GM12878 (cell line): ENCODE measurements around the gene LYL1. TPM values are rescaled to one million over a fixed set of nuclear protein-coding genes. Genes with fewer than 3 reads are reported as not detected.

Source experiments
- BCL3 ChIP-seq: IDR thresholded peaks from 2 replicates; pipeline ENCODE4 v1.6.1; 2011; ENCODE audit warnings: borderline replicate concordance, low read depth, mild to moderate bottlenecking, moderate library complexity, low read length; ENCODE audit not compliant: insufficient read depth, poor library complexity, severe bottlenecking
- DPF2 ChIP-seq: fragments of 450-650 bp; IDR thresholded peaks from 2 replicates; pipeline ENCODE4 v1.6.1; 2017; ENCODE audit warnings: mild to moderate bottlenecking
- EGR1 ChIP-seq, 2 experiments: IDR thresholded peaks; 1 replicate in 1 of 2; 2 replicates in 1 of 2; pipeline ENCODE4 v1.6.1; 2011 to 2012; ENCODE audit warnings: low read depth in 2 of 2, low read length in 2 of 2, borderline replicate concordance in 1 of 2, mild to moderate bottlenecking in 1 of 2, moderate library complexity in 1 of 2
- GABPA ChIP-seq: IDR thresholded peaks from 2 replicates; pipeline ENCODE4 v1.6.1; 2014; ENCODE audit warnings: antibody characterized with exemption, low read depth, mild to moderate bottlenecking, inconsistent platforms
- HDAC2 ChIP-seq: fragments of 200-600 bp; sonication (generic); IDR thresholded peaks from 2 replicates; pipeline ENCODE4 v1.6.1; 2017
- IKZF1 ChIP-seq: fragments of 450-650 bp; conservative IDR thresholded peaks from 2 replicates; pipeline ENCODE4 v1.6.1; 2017; ENCODE audit warnings: antibody characterized with exemption, mild to moderate bottlenecking
- IKZF2 ChIP-seq, 2 experiments: fragments of 450-650 bp; IDR thresholded peaks; 2 replicates each; pipeline ENCODE4 v1.6.1; 2017; ENCODE audit warnings: mild to moderate bottlenecking in 2 of 2, moderate library complexity in 2 of 2
- KLF5 ChIP-seq: fragments of 450-650 bp; IDR thresholded peaks from 2 replicates; pipeline ENCODE4 v1.6.1; 2014; ENCODE audit warnings: mild to moderate bottlenecking; ENCODE audit not compliant: partially characterized antibody
- MTA2 ChIP-seq: fragments of 450-650 bp; IDR thresholded peaks from 2 replicates; pipeline ENCODE4 v1.6.1; 2016; ENCODE audit warnings: low read depth, mild to moderate bottlenecking, moderate library complexity
- RAD21 ChIP-seq: IDR thresholded peaks from 2 replicates; pipeline ENCODE4 v1.6.1; 2011; ENCODE audit warnings: mild to moderate bottlenecking, low read depth, low read length, moderate library complexity; ENCODE audit not compliant: insufficient read depth
- RBBP5 ChIP-seq: fragments of 200-600 bp; sonication (generic); conservative IDR thresholded peaks from 2 replicates; pipeline ENCODE4 v1.6.1; 2016
- REST ChIP-seq: IDR thresholded peaks from 2 replicates; pipeline ENCODE4 v1.6.1; 2012; ENCODE audit warnings: mild to moderate bottlenecking, low read depth, low read length
- SMARCA5 ChIP-seq: fragments of 450-650 bp; IDR thresholded peaks from 2 replicates; pipeline ENCODE4 v1.6.1; 2017; ENCODE audit warnings: mild to moderate bottlenecking
- SRF ChIP-seq, 2 experiments: IDR thresholded peaks; 2 replicates each; pipeline ENCODE4 v1.6.1; 2011; ENCODE audit warnings: low read depth in 2 of 2, low read length in 2 of 2, mild to moderate bottlenecking in 1 of 2, moderate library complexity in 1 of 2
- YBX1 ChIP-seq: fragments of 450-650 bp; IDR thresholded peaks from 2 replicates; pipeline ENCODE4 v1.6.1; 2016; ENCODE audit warnings: antibody characterized with exemption
- ZBTB40 ChIP-seq: fragments of 450-650 bp; IDR thresholded peaks from 2 replicates; pipeline ENCODE4 v1.6.1; 2016; ENCODE audit warnings: mild to moderate bottlenecking, moderate library complexity, borderline replicate concordance
- ZNF687 ChIP-seq: fragments of 450-650 bp; IDR thresholded peaks from 2 replicates; pipeline ENCODE4 v1.6.1; 2017; ENCODE audit warnings: mild to moderate bottlenecking, moderate library complexity
- polyA plus RNA-seq, 11 experiments: library from polyadenylated mRNA; depleted of rRNA in 4 of 11; unstranded in 6 of 11; stranded (reverse) in 5 of 11; fragments of >200 nt; fragmentation: Nextera tagmentation in 4 of 11; fragmentation: Illumina TruSeq in 1 of 11; extraction: Ambion mirVana in 4 of 11; extraction: Trizol in 1 of 11; gene quantifications; 1 replicate in 1 of 11; 2 replicates in 10 of 11; pipeline versions ENCODE4 v1.2.1 to v1.2.3, GENCODE V29; 2011 to 2016; ENCODE audit warnings: inconsistent platforms in 2 of 11, missing spikeins in 2 of 11, low read depth in 1 of 11
- total RNA-seq, 4 experiments: library from RNA; depleted of rRNA in 3 of 4; stranded (reverse); fragments of >200 nt in 3 of 4; fragmentation: Illumina TruSeq in 1 of 4; extraction: Trizol in 1 of 4; gene quantifications; 2 replicates each; pipeline versions ENCODE4 v1.2.1 to v1.2.3, GENCODE V29; 2013 to 2021

LYL1 gene
- total and polyA plus RNA-seq, 10 of the 15 experiments (the other 5 are each of a cell fraction or from before 2014, with no cell fraction given), result 0.10 to 34.8 (median 4.4) TPM

GRCh38 chr19:13104360-13104847 lies 1.7 kb upstream of the LYL1 start (continued):
- TF ChIP-seq REST, result no peak
- peak; percentile 69 for TF ChIP-seq ZBTB40
- TF ChIP-seq RAD21, result peak; percentile 45; the same call in 1 of the 2 replicates
- peak; percentile 75; the same call in 1 of the 2 replicates for TF ChIP-seq SMARCA5
- TF ChIP-seq MTA2, result no peak; the same call in 1 of the 2 replicates
- no peak for TF ChIP-seq YBX1
- TF ChIP-seq SRF (IDR thresholded peaks at IDR 0.05; ENCODE audit: low read depth in 2 of 2, low read length in 2 of 2), result 0 out of 4 replicates have a peak, but pooled peaks of 1 of the 2 experiments have one; percentile 11
- 0 out of 4 replicates have a peak, but pooled peaks of 1 of the 2 experiments have one; percentile 32 for TF ChIP-seq IKZF2 (IDR thresholded peaks at IDR 0.05)
- TF ChIP-seq RBBP5, result no peak
- peak in 1 of 2 experiments; percentile 58; a peak in 2 of 3 replicates for TF ChIP-seq EGR1 (IDR thresholded peaks at IDR 0.05; ENCODE audit: borderline replicate concordance in 1 of 2, low read depth in 2 of 2, low read length in 2 of 2)
- TF ChIP-seq KLF5, result peak; percentile 65
- peak; percentile 97 for TF ChIP-seq DPF2
- TF ChIP-seq GABPA, result peak; percentile 76
- no peak for TF ChIP-seq HDAC2
- peak; percentile 77 for TF ChIP-seq ZNF687
- TF ChIP-seq IKZF1, result peak; percentile 79
- TF ChIP-seq BCL3, result peak; percentile 48
